DMS153 treated with DMSO at 0.1 percent for 48 hours (cell line): Measurements from ENCODE around the gene LCE3C.
"Not testable (repeated sequence)": the region's sequence is repeated elsewhere in the genome, so short reads cannot be mapped to it uniquely, and the experiment has no call there.

ENCODE experiments used
- DNase-seq: peaks from one replicate; lab custom pipeline; 2025; ENCODE audit not compliant: unreplicated experiment; lab: John Stamatoyannopoulos, UW

Gene LCE3C, protein sequence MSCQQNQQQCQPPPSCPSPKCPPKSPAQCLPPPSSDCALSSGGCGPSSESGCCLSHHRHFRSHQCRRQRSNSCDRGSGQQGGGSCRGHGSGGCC

DNA sequence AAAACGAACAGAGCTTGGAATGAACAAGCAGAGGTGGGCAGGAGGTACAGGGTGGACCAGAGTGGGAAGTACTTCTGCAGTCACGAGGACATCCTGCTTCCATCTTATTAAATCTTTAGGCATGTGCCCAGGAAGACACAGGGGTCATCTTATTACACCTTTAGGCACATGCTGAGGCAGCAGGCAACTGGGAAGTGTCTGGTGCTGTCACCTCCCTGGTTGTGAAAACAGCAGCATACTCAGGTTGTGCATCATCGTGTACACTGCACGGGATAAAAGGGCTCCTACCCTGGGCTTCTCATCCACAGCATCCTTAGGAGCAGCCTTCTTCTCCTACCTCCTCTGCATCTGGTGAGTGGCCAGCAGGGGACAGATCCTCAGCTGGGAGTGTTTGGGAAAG, at the start of gene LCE3C:
Gene LCE3C, plus strand, starts transcription at position 301 of the 400 bp plus-strand sequence. CDS start 498 bp downstream, outside the sequence.
- DNase-seq: no peak

DNA sequence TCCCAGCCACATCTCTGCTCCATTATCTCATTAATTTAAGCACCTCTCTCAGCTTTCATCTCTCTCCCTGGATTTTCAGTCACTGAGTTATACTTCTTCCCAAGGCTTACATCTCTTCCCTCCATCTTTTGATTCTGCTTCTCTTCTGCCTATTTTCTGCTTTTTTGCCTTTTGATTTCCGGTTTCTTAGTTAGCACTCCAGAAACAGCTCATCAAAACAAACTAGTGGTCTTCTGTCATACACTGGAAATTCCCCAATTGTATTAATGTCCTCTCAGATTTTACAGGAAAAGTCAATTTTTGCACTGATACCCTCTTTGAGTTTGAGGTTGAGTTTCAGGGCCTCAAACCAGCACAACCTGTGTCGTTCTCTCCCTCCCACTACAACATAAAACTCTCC, 34.9 kb upstream of the LCE3C start:
- DNase-seq: no peak

DNA sequence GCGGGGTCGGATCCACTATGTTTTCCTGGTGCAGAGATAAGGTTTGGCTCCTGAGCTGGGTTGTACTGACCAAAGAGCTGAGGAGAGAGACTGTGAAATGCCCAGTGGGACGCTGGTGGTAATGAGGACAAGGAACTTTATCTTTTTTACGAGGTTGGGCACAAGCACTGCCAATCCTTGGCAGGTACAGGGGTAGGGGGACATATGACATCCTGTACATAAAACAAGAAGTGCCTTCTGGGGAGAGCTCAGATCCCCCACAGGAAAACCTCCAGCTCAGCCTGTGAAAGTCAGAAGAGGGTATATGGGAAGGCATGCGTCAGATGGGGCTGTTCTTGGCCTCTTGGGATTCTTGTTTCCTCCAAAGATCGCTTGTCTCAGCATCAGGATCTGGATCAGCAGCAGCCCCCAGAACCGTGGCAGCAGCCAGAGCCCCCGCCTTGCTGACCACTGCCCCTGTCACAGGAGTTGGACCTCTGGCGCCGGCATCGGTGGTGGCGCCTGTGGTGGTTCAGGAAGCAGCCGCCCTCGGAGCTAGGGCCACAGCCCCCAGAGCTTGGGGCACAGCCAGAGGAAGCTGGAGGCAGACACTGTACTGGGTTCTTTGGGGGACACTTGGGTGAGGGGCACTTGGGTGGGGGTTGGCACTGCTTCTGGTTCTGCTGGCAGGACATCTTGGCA, 34.4 kb upstream of the LCE3C start:
- DNase-seq: no peak

DNA sequence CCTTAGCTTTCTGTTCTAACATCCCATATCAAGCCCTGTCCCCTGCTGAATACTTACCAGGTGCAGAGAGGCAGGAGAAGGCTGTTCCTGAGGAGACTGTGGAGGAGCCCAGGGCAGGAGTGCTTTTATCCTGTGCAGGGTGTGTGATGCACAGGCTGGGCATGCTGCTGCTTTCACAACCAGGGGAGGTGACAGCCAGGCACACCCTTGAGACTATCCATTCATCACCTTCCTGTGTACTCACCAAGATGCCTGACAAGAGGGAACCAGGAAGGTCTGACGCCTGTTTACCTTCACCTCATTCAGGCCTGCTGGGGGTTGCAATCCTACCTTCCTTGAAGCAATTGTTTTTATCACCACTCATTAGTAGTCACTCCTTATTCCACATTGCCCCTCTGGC, 33.4 kb upstream of the LCE3C start, which contains the start of gene LCE3E:
Gene LCE3E, minus strand, starts transcription at position 100 of the 400 bp plus-strand sequence. CDS start 572 bp downstream, outside the sequence.
- DNase-seq: no peak

DNA sequence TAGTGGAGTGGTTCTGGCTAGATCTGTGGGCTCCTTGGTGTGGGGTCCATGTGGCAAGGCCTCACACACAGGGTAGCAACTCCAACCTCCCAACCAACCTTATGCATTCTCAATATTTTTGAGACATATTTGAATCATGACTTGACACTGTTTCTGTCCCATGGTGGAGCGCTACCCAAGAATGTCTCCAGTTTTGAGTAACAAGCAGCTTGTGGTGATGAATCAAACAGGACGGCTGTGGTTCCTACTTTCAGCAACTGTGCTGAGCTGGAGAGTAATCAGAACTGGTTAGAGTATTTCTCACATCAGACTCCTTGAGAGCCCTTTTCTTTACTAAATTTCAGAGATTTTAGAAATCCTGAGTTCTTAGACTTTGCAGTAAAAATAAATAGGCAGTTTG, 22.9 kb upstream of the LCE3C start:
- DNase-seq: no peak

DNA sequence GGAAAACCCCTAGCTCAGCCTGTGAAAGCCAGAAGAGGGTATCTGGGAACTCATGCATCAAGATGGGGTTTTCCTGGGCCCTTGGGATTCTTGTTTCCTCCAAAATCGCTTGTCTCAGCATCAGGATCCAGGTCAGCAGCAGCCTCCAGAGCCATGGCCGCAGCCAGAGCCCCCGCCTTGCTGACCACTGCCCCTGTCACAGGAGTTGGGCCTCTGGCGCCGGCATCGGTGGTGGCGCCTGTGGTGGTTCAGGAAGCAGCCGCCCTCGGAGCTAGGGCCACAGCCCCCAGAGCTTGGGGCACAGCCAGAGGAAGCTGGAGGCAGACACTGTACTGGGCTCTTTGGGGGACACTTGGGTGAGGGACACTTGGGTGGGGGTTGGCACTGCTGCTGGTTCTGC, 20.5 kb upstream of the LCE3C start:
- DNase-seq: not testable (repeated sequence)

DNA sequence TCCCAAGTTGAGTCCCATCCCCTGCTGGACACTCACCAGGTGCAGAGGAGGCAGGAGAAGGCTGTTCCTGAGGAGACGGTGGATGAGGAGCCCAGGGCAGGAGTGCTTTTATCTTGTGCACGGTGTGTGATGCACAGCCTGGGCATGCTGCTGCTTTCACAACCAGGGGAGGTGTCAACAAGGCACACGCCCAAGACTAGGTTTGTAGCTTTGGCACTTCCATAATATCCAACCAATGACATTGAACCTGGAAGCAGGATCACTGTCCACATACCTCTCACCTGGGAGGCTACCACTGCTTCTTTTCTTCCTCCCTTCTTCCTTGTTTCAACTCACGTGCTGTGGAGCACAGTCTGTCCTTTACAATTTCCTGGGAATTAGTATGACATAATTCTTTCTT, 19.6 kb upstream of the LCE3C start, which contains the start of gene LCE3D:
Gene LCE3D, minus strand, starts transcription at position 84 of the 400 bp plus-strand sequence. CDS start 580 bp downstream, outside the sequence.
- no peak for DNase-seq

DNA sequence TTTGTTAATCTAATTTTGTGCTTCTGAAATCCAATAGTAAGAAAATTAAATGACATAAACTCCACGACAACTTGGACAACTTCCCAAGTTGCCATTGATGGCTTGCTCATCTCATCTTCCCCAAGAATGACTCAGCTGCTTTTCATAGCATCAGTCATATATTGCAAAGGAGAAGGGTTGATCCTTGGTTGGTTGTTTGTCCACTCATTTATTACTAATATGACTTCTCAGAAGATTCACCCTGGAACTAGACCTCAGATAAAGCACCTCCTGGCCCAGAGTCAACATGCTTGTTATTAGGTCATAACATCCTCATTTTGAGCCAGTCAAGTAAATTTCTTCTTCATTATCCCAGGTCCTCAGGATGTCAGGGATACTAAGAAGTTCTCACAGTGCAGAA, 17.4 kb upstream of the LCE3C start:
- no peak for DNase-seq

DNA sequence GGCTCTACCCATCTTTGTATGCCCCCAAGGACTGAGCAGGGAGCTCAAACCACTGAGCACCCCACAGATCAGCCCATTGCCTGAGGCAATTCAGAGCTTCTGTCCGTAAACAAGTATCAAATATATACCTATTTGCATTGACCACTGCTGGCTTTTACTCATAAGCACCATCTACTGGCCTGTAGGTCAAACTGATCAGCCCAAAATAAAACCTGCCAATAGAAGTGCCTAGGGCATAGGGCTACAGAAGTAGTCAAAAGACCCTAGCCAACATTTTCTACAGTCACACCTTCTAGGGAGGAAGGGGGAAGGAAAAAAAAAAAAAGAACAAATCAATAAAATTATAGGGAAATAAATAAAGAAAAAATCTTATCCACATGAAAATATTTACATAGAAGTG, 14.4 kb upstream of the LCE3C start:
- no peak for DNase-seq

DNA sequence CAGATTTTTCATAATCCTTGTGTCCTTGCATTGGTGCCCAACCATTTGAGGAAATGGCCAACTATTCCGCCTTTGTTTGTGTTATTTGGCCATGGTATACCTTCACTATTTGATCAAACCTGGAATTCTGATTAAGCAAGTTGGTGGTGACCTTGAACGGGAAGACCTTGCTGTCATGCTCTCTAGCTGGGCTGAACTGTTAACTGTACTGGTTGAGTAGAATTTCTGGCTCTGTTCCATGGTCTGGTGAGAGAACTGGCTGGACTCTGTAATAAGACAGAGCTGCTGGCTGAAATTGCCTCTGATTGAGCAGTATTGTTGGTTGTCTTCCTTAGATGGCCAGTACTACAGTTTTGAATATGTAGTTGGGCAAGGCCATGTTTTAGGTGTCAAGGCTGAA, 3.0 kb upstream of the LCE3C start:
- no peak for DNase-seq

DNA sequence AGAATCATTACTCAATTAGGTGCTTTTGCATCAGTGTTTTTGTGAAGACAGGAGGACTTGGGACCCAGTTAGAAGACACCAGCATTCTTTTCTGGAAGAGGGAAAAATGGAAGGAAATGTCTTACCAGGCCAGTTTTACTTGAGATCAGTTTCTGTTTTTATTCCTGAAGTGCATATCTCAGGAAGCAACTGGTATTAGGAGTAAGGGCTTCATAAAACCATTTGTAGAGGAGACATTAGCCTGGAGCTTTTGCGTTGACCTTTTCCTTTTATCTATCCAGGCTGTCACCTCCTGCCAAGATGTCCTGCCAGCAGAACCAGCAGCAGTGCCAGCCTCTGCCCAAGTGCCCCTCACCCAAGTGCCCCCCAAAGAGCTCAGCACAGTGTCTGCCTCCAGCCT, 13.5 kb downstream of the LCE3C start, which contains the start of gene LCE3B:
Gene LCE3B, plus strand, starts transcription at position 301 of the 400 bp plus-strand sequence. Its CDS starts 0 bp downstream, at position 301.
- DNase-seq: no peak

DNA sequence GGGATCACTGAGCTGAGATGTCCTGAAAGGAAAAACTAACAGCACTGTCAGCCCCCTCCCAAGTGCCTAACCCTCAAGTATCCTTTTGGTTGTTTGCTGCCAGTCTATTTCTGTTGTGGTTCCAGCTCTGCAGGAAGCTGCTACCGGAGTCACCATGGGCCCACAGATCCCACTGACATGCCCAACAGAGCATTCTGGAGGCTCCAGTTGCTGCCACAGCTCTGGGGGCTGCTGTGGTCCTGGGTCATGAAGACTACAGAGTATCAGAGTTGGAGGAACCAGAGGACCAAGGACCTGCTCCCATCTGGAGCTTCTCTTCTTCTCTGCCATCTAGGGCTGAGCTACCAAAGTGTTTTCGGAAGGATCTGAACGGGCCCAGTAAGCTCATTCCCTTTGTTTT, 22.0 kb downstream of the LCE3C start:
- DNase-seq: no peak

DNA sequence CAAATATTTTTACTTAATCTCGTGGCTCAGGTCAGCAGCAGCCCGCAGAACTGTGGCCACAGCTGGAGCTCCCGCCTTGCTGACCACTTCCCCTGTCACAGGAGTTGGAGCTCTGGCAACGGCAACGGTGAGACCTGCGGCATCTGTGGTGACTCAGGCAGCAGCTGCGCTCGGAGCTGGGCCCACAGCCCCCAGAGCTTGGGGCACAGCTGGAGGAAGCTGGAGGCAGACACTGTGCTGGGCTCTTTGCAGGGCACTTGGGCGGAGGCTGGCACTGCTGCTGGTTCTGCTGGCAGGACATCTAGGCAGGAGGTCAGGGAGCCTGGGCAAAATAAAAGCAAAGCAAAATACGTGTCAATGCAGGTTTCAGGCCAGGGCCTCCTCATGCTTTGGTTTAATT, 22.8 kb downstream of the LCE3C start, which contains the start of gene LCE3A:
Gene LCE3A, minus strand, starts transcription at position 301 of the 400 bp plus-strand sequence. Its CDS starts 0 bp downstream, at position 301.
- DNase-seq: no peak

DNA sequence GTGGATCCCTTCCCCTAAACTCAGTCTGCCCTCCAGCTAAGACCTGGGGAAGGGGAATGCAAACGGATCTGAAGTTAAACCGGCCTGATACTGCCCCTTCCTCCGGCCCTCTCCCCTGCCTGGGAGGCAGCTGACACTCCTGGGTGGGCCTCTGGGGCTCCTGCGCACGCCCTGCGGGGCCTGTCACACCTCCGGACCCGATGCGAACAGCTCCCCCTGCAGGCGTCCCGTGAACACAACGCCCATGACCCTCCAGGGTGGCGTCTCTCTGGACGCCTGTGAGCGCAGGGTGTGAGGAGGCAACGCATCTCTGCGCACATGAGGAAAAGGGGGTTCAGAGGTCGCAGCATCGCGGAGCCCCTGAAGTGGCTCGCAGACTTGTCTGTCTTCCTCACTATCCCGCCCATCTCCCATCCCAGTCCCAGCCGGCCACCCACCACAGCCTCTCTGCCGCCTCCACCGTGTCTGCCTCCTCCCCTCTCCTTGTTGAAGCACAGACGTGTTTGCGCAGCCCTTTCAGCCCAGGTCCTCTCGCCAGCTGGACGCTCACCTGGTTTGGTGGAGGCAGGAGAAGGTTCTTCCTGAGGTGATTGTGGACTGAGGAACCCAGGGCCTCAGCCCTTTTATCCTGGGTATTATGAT, 23.3 kb downstream of the LCE3C start:
- no peak for DNase-seq

DNA sequence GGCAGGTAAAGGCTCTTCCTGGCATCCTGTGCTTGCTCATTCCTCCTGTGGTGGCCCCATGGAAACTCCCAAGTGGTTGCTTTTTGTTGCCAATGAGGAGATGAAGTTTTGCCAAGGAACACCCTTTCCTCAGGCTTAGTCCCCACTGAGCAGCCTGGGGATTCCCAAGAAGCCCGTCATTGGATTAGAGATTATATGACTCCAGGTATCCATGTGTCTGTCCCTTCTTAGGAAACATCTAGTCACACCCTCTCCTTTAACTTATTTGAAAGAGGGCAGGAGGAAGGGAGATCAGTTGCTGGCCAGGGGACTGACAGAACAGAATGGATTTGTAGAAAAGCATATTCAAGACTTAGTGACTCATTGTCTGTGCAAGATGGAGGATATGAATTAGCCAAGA, 26.7 kb downstream of the LCE3C start:
- no peak for DNase-seq

DNA sequence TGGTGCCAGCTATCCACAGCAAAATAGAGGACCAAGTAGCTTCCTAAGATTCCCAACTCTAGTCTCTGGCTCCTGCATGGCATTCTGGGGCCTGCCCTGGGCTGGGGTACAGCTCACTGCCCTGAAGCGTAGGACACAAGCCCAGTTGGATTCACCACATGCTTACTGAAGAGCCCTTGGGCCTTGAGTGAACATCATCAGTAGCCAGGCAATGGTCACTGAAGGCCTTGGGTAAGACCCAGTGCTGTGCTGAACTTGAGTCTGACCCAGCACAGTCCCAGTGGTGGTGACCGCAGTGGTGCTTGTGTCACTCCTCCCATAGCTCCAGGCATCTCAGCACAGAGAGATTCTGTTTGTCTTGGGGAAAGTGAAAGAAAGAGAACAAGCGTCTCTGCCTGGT, 30.6 kb downstream of the LCE3C start:
- DNase-seq: no peak

DNA sequence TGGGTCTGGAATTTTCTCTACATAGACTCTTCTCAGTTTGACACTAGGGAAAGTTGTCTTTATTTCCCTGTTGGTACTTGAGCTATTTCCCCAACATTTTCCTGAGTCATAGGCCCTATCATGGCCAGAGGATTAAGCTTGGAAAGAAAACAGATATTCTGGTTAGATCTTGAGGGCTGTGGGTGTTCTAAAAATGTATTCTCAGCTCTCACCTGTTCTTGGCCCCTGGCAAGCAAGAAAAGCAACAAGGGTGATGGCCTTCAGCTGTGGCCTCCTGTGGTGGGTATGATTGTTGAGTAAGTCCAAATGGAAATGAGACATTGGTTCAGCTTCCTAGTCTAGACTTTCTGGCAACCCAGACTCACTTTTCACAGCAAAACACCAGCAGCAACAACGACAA, 40.3 kb downstream of the LCE3C start:
- no peak for DNase-seq

DNA sequence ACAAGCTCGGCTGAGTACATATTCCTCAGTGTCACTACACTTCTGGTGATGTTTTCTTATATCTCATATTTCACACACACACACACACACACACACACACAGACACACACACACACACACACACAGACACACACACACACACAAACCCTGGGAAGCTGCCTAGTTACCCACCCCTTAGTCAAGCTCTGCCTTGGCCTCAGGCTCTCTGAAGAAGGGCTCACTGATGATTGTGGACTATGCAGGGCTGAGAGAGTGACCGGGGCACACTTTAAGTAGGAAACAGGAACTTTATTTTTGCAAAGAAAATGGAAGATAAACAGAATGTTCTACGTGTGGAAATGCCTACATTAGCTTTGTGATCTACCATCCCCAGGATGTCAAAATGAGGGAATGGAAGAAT, 43.9 kb downstream of the LCE3C start:
- no peak for DNase-seq

DNA sequence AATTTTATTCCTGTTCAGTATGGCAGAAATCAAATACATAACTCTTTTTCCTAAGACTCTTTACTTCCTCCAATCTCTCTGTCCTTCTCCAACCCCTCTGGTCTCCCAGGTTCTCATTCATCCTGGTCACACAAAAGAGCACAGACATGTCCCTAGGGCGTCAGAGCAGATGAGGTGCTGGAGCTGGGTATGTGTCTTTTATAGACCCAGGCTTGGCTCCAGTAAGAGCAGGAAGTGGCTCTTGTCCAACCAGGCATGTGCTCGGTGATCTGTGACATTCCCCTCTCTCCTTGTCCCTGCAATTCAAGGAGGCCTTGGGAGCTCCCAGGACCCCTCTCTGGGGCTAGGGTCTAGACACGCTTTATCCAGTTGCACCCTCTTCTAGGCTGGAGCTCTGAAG, 45.1 kb downstream of the LCE3C start:
- DNase-seq: no peak

DNA sequence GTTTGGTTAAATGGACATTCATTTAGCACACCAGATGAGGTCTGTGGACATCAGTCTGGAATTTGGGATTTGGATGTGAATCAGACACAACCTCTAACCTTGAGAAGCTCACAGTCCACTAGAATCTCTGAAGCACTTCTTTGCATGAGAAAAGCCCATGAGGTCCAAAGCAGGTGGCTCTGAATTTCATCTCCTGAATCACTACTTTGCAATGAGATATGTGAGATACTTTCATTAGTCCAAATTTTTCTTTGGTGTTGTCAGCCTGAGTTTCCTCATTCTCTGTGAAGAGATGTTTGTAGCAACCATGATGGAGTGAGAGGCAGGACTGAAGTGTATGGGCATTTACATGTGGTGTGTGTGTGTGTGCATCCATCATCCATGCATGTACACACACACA, 46.6 kb downstream of the LCE3C start:
- no peak for DNase-seq
